Right lobe of liver (tissue), 6 donors: ENCODE data around the gene ERBB4. TPM values are rescaled to one million over a fixed set of nuclear protein-coding genes. Genes with fewer than 3 reads are reported as not detected.

Source experiments
- ATAC-seq, 4 donors: fragments of 200-7000 bp; cut with Tn5 transposase; one replicate each; pipeline ENCODE4 v1.9.1; 2020; ENCODE audit warnings: mild to moderate bottlenecking in 4 of 4, moderate library complexity in 4 of 4
- DNase-seq, 3 donors: peaks; one replicate each; pipeline ENCODE4 v3.0.0-alpha.2; 2020
- H3K27ac ChIP-seq, 3 donors: fragments of 200-600 bp; one replicate each; pipeline ENCODE4 v1.8.0; 2022
- H3K27me3 ChIP-seq, 2 donors: fragments of 200-600 bp; one replicate each; pipeline ENCODE4 v1.8.0; 2022
- H3K36me3 ChIP-seq, 4 donors: fragments of 200-600 bp; sonication (generic) in 1 of 4; one replicate each; pipeline versions ENCODE4 v1.5.1 to v1.8.0; 2017 to 2022; ENCODE audit warnings: control low read depth in 1 of 4
- H3K4me1 ChIP-seq, 4 donors: fragments of 200-600 bp; sonication (generic) in 1 of 4; one replicate each; pipeline versions ENCODE4 v1.5.1 to v1.8.0; 2017 to 2022; ENCODE audit warnings: control low read depth in 1 of 4
- H3K4me3 ChIP-seq, 3 donors: fragments of 200-600 bp; one replicate each; pipeline ENCODE4 v1.8.0; 2022
- H3K9me3 ChIP-seq, 4 donors: fragments of 200-600 bp; sonication (generic) in 1 of 4; one replicate each; pipeline versions ENCODE4 v1.5.1 to v1.8.0; 2017 to 2022; ENCODE audit warnings: control low read depth in 1 of 4
- POLR2A ChIP-seq: fragments of 450-650 bp; IDR thresholded peaks from one replicate; pipeline ENCODE4 v1.6.1; 2017; ENCODE audit warnings: antibody characterized with exemption, mild to moderate bottlenecking
- whole genome bisulfite sequencing: methylation state at CpG from one replicate; pipeline ENCODE4 v1.1.6; 2018; ENCODE audit warnings: low coverage, low lambda C conversion rate; ENCODE audit not compliant: insufficient coverage; ENCODE audit errors: missing lambda C conversion rate; 5-methylcytosine and 5-hydroxymethylcytosine counted together
- intact Hi-C, 2 donors: fragments of 100-400 bp; cut with DNase I; formaldehyde crosslinking; loops; one replicate each; pipeline versions ENCODE4 v1.11.2 to v1.14.1; 2022
- total RNA-seq, 6 experiments: library from RNA; depleted of rRNA in 2 of 6; stranded (reverse); fragments of >200 nt in 2 of 6; fragmentation: NEBNext Ultra II Directional in 3 of 6; extraction: Animal tissue kit (Norgen Biotek cat#: 25700) in 3 of 6; gene quantifications; one replicate each; pipeline versions ENCODE4 v1.1.0 to v1.2.4, GENCODE V29; 2016 to 2023
- TF ChIP-seq, protein P1 (sequence below), 4 donors: fragments of 200-600 bp in 3 of 4; fragments of 450-650 bp in 1 of 4; IDR thresholded peaks; one replicate each; pipeline versions ENCODE4 v1.5.1 to v1.8.0; 2016 to 2022; ENCODE audit warnings: antibody characterized with exemption in 4 of 4, mild to moderate bottlenecking in 2 of 4
- donor health status: DM: no; HTN: yes; CAD: no.
- donor health status: DM: no; HTN: no; CAD: no.
- donor health status: DM: no; HTN: no; CAD: no.
- donor health status: DM: no; HTN: yes; CAD: no.
- donor health status: DM: no; HTN: yes; CAD: no.

The ERBB4 gene
- total RNA-seq, 6 experiments from 2014 or later: 0.02 to 0.59 (median 0.08) TPM; not detected in 2

GRCh38 chr2:211498551-211499205, 1039.9 kb downstream of the ERBB4 start:
- TF ChIP-seq, protein P1, sequence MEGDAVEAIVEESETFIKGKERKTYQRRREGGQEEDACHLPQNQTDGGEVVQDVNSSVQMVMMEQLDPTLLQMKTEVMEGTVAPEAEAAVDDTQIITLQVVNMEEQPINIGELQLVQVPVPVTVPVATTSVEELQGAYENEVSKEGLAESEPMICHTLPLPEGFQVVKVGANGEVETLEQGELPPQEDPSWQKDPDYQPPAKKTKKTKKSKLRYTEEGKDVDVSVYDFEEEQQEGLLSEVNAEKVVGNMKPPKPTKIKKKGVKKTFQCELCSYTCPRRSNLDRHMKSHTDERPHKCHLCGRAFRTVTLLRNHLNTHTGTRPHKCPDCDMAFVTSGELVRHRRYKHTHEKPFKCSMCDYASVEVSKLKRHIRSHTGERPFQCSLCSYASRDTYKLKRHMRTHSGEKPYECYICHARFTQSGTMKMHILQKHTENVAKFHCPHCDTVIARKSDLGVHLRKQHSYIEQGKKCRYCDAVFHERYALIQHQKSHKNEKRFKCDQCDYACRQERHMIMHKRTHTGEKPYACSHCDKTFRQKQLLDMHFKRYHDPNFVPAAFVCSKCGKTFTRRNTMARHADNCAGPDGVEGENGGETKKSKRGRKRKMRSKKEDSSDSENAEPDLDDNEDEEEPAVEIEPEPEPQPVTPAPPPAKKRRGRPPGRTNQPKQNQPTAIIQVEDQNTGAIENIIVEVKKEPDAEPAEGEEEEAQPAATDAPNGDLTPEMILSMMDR (IDR thresholded peaks at IDR 0.05): no peak
- TF ChIP-seq POLR2A: no peak
- DNase-seq (no peak), ATAC-seq (no peak)
- H3K4me1 ChIP-seq: no peaks in the 10 kb centered on the region
- intact Hi-C loops: no loop called here
- H3K27me3 ChIP-seq: no peaks in the 10 kb centered on the region
- H3K4me3 ChIP-seq: no peak overlapping the region
- H3K27ac ChIP-seq: no peak overlapping the region
- H3K36me3 ChIP-seq: no peaks in the 10 kb centered on the region
- no peaks in the 10 kb centered on the region for H3K9me3 ChIP-seq
- 43% methylated on average over 3 of the region's 3 CpGs for WGBS

DNA sequence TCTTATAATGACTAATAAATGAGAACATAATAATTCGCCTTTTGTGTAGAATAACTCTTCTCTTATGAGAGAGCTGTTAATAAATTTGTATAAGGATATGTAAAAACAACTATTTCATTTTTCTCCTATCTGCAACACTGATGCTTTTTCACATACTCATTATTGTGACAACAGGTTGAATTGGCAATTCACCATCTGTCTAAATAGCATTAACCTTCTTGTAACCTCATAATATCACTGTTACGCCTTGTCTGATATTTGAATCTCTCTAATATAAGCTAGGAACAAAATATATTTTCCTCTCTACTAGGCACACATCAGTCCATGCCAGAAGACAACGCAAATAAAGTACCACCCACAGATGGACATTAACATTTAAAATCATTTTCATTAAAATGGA, 1043.3 kb downstream of the ERBB4 start:
- TF ChIP-seq, protein P1 (IDR thresholded peaks at IDR 0.05): no peak
- ATAC-seq (no peak), DNase-seq (no peak)
- no peaks in the 10 kb centered on the region for H3K4me1 ChIP-seq
- H3K27ac ChIP-seq: no peak overlapping the region
- 41% methylated on average over 3 of the region's 3 CpGs for WGBS
- no peaks in the 10 kb centered on the region for H3K36me3 ChIP-seq
- no peaks in the 10 kb centered on the region for H3K27me3 ChIP-seq
- intact Hi-C loops: no loop called here
- no peak overlapping the region for H3K4me3 ChIP-seq
- H3K9me3 ChIP-seq: no peaks in the 10 kb centered on the region

DNA sequence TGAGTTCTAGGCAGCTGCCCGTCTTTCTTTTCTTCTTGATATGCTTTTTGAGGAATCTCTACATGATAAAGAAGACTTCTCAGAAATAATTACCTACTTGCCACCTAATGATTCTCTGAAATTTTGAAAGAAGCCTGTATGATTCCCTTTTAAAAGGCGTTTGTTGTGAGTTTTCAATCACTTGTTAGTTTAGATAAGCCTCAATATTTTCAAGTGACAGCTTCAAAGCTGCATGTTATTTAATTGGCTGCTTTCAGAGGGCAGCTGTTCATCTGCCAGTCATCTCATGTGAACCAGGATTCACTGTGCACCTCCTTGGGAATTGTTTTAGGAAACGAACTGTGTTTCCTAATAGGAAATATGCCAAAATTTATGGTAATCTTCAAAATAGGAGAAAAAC, 1044.1 kb downstream of the ERBB4 start:
- Histone ChIP-seq H3K36me3 (no peaks in the 10 kb centered on the region), H3K4me1 (no peaks in the 10 kb centered on the region), H3K9me3 (no peaks in the 10 kb centered on the region), H3K27ac (no peak overlapping the region), H3K4me3 (no peak overlapping the region), H3K27me3 (no peaks in the 10 kb centered on the region)
- intact Hi-C loops: no loop called here
- no peak for DNase-seq
- 19% methylated on average over 3 of the region's 3 CpGs for WGBS
- TF ChIP-seq POLR2A: no peak
- TF ChIP-seq, protein P1 (IDR thresholded peaks at IDR 0.05): no peak
- no peak for ATAC-seq

- no peak overlapping the region for H3K27ac ChIP-seq
- DNase-seq: no peak
- WGBS: 77% methylated on average over 8 of the region's 8 CpGs
- no peaks in the 10 kb centered on the region for H3K4me1 ChIP-seq
- no peak overlapping the region for H3K4me3 ChIP-seq
- H3K9me3 ChIP-seq: no peaks in the 10 kb centered on the region
- ATAC-seq: no peak
- intact Hi-C loops: no loop called here
- no peaks in the 10 kb centered on the region for H3K27me3 ChIP-seq
- TF ChIP-seq, protein P1 (IDR thresholded peaks at IDR 0.05): no peak
- TF ChIP-seq POLR2A: no peak
- H3K36me3 ChIP-seq: no peaks in the 10 kb centered on the region
These were observed 1044.5 kb downstream of the ERBB4 start for GRCh38 chr2:211494085-211494484.
